ENCODE results near the gene FAM237A. TPM values are rescaled to one million over a fixed set of nuclear protein-coding genes. Genes with fewer than 3 reads are reported as not detected.

Gene FAM237A
- polyA plus RNA-seq (2013, experiment 1 of 4), result not detected
- polyA plus RNA-seq (2013, experiment 2 of 4), result not detected
- polyA plus RNA-seq (2013, experiment 3 of 4), result not detected
- polyA plus RNA-seq (2013, experiment 4 of 4), result not detected

DNA sequence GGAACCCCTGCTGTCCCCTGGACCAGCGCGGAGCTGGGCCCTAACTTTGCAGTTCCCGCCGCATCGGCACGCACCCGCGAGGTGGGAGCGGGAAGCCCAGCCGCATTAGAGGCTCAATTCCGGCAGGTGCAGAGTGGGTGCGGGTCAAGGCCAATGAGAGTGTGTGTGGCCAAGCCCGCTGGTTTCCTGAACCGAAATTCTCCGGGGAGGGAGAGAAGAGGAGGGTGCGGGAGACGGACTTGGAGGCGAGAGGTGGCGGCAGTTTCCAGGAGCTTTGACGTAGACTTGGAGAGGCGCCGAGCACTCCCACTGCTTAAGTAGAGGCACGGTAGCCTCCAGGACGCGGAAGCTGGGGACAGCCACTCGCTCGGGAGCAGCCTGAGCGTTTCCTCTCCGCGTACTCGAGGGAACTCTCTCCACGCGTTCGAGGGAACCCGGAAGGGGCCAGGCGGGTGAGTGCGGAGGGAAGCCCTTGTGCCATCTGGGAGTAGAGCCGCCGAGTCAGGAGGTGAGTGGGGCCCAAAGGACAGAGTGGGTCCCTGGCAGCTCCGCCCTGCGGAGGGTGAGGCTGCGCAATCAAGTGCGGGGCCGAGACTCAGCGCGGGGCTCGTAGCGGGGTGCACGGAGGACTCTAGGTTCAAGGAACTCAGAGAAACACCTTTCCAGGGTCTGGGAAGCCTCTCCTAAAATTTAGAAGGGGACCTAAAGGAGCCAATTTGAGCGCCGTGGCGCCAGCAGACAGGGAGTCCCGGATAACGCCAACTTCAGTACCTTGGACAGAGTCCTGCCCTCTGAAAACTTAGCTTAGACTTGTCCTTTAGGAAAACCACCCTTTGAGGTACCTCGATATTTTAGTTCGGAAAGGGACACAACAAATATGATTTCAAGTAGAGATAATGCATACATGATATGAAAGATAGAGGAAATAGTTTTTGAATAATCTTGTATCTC is at the start of gene FAM237A:
TSS of gene FAM237A (plus strand) at position 413 of the 951 bp plus-strand sequence. CDS start 1,750 bp downstream, outside the sequence.
- H3K27ac ChIP-seq (ENCODE audit: insufficient read depth, low read depth, low read length, poor library complexity, severe bottlenecking), result no peak within 1 kb of the TSS
- peaks cover 18% of the 10 kb centered on the region for H3K4me1 ChIP-seq (ENCODE audit: control insufficient read depth, insufficient read depth, low read length)
- H3K9me3 ChIP-seq (ENCODE audit: control insufficient read depth, low read length), result no peaks in the 10 kb centered on the region
- peak within 1 kb of the TSS; percentile 33 for H3K4me3 ChIP-seq (ENCODE audit: insufficient read depth, low read depth, low read length)
- 2% methylated on average over 56 of the region's 56 CpGs for WGBS, 2 experiments
- peaks cover 49% of the 10 kb centered on the region for H3K27me3 ChIP-seq (ENCODE audit: control insufficient read depth, insufficient read depth, low read length, poor library complexity, severe bottlenecking)
- no peaks in the 10 kb centered on the region for H3K36me3 ChIP-seq (ENCODE audit: control insufficient read depth, insufficient read depth, low read length)

DNA sequence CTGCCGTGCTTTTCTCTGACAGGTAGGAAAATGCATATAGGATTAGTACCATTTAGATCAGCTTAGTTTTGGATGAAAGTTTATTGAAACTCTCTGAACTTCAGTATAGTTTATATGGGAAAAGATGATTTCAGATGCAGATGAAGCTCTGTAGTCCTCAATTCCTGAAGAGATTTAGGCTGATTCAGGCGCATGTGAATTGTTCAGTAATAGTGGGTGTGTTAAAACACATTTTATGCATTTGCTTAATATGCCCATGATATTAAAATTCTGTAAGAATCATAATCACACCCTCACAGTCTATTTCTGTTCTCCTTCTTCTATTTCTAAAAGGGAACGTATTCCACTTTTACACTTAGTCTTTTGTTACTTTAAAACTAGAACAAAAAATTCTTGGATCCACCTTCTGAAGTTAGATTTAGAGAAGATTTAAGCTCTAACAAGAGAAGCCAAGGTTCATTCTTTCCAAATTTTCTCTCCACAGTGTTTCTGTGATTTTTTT is 44.5 kb upstream of the FAM237A start:
- no peak overlapping the region for H3K27ac ChIP-seq (ENCODE audit: insufficient read depth, low read depth, low read length, poor library complexity, severe bottlenecking)
- no peaks in the 10 kb centered on the region for H3K36me3 ChIP-seq (ENCODE audit: control insufficient read depth, insufficient read depth, low read length)
- 95 to 99% methylated on average over 1 to 3 of the region's 3 CpGs for WGBS, 2 experiments

DNA sequence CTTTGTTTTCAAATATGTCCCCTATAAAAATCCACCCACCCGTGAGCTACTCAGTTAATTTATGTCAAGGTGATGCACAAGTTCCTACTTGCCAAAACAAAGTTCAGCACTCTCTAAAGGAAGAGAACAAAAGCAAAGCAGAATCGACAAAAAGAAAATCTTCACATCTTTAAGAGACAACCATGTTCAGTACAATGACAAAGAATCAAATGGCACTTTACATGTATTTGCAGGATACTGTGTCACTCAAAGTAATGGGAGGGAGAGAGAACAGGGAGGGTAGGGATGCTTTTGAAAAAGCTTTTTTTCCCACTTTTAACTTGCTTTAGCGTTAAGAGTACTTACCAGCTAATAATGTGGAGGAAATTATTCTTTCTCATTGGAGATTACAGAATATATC is 39.0 kb upstream of the FAM237A start:
- Histone ChIP-seq H3K27me3 (ENCODE audit: control insufficient read depth, insufficient read depth, low read length, poor library complexity, severe bottlenecking) (no peaks in the 10 kb centered on the region), H3K4me1 (ENCODE audit: control insufficient read depth, insufficient read depth, low read length) (no peaks in the 10 kb centered on the region), H3K27ac (ENCODE audit: insufficient read depth, low read depth, low read length, poor library complexity, severe bottlenecking) (no peak overlapping the region), H3K36me3 (ENCODE audit: control insufficient read depth, insufficient read depth, low read length) (no peaks in the 10 kb centered on the region), H3K9me3 (ENCODE audit: control insufficient read depth, low read length) (no peaks in the 10 kb centered on the region), H3K4me3 (ENCODE audit: insufficient read depth, low read depth, low read length) (no peak overlapping the region)
- 89 to 100% methylated on average over 2 to 3 of the region's 3 CpGs for WGBS, 2 experiments

More for the DNA sequence above, 44.5 kb upstream of the FAM237A start:
- Histone ChIP-seq H3K4me1 (ENCODE audit: control insufficient read depth, insufficient read depth, low read length) (no peaks in the 10 kb centered on the region), H3K27me3 (ENCODE audit: control insufficient read depth, insufficient read depth, low read length, poor library complexity, severe bottlenecking) (no peaks in the 10 kb centered on the region), H3K9me3 (ENCODE audit: control insufficient read depth, low read length) (no peaks in the 10 kb centered on the region), H3K4me3 (ENCODE audit: insufficient read depth, low read depth, low read length) (no peak overlapping the region)

DNA sequence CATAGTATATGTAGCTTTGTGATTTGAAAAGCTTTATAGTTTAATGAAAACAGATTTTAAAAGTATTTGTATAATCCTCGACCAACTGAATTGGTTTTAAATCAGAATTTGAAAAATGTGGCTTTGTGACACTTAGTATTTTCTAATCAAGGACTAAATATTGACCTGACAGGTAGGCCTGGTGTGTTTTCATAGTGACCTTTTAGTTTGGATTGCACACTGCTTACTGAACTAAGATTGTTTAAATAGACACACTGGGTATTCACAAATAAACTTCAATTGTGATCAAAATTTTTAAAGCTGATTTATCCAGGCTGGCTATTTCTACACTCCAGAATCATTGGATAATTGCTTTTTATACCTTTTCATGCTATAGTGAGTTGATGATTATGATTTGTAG is 31.8 kb upstream of the FAM237A start:
- WGBS, 2 experiments, result 82 to 97% methylated on average over 1 of the region's 1 CpG
- Histone ChIP-seq H3K4me1 (ENCODE audit: control insufficient read depth, insufficient read depth, low read length) (no peaks in the 10 kb centered on the region), H3K36me3 (ENCODE audit: control insufficient read depth, insufficient read depth, low read length) (no peaks in the 10 kb centered on the region), H3K27ac (ENCODE audit: insufficient read depth, low read depth, low read length, poor library complexity, severe bottlenecking) (no peak overlapping the region), H3K9me3 (ENCODE audit: control insufficient read depth, low read length) (no peaks in the 10 kb centered on the region), H3K4me3 (ENCODE audit: insufficient read depth, low read depth, low read length) (no peak overlapping the region), H3K27me3 (ENCODE audit: control insufficient read depth, insufficient read depth, low read length, poor library complexity, severe bottlenecking) (no peaks in the 10 kb centered on the region)

DNA sequence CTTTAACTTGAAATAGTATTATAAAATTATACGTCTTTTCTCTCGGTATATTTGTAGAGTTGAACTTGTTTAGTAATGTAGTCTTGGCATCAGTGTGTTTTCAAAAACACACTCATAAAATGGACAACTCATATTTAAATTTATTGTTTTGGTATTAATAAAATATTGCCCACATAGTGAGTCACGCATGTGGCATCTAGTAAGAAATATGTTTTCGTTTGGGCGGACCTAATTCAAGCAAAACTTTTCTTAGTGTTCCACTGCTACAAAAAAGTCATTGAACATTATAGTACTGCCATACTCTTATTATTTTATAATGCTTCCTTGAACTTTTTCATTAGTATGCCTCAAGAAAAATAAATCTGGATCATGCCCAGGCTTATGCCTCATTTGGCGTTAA is 31.1 kb upstream of the FAM237A start:
- 95% methylated on average over 4 to 5 of the region's 6 CpGs for WGBS, 2 experiments

DNA sequence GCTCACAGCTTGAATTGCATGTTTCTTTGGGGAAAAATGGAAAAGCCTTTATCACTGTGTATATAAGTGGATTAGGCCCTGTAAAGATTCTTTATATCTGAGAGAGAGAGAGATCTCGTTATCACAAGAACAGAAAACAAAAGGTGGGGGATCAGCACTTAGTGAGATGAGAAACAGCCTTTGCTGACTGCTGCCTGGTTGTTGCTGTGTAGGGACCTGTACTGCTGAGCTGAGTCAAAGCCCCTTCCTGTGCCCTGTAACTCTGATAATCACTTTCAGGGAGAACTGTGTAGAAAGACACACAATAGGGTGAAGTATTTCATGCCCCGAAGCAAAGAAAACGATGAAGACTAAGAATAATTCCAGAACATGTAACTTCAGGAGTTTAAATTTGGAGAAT is 30.6 kb upstream of the FAM237A start:
- H3K36me3 ChIP-seq (ENCODE audit: control insufficient read depth, insufficient read depth, low read length), result no peaks in the 10 kb centered on the region
- no peak overlapping the region for H3K4me3 ChIP-seq (ENCODE audit: insufficient read depth, low read depth, low read length)
- H3K4me1 ChIP-seq (ENCODE audit: control insufficient read depth, insufficient read depth, low read length), result no peaks in the 10 kb centered on the region
- 58 to 61% methylated on average over 3 of the region's 3 CpGs for WGBS, 2 experiments
- no peaks in the 10 kb centered on the region for H3K27me3 ChIP-seq (ENCODE audit: control insufficient read depth, insufficient read depth, low read length, poor library complexity, severe bottlenecking)
- H3K27ac ChIP-seq (ENCODE audit: insufficient read depth, low read depth, low read length, poor library complexity, severe bottlenecking), result no peak overlapping the region
- no peaks in the 10 kb centered on the region for H3K9me3 ChIP-seq (ENCODE audit: control insufficient read depth, low read length)

More for the DNA sequence above, 31.1 kb upstream of the FAM237A start:
- no peaks in the 10 kb centered on the region for H3K27me3 ChIP-seq (ENCODE audit: control insufficient read depth, insufficient read depth, low read length, poor library complexity, severe bottlenecking)
- no peaks in the 10 kb centered on the region for H3K4me1 ChIP-seq (ENCODE audit: control insufficient read depth, insufficient read depth, low read length)
- no peaks in the 10 kb centered on the region for H3K9me3 ChIP-seq (ENCODE audit: control insufficient read depth, low read length)
- no peaks in the 10 kb centered on the region for H3K36me3 ChIP-seq (ENCODE audit: control insufficient read depth, insufficient read depth, low read length)
- H3K27ac ChIP-seq (ENCODE audit: insufficient read depth, low read depth, low read length, poor library complexity, severe bottlenecking), result no peak overlapping the region
- H3K4me3 ChIP-seq (ENCODE audit: insufficient read depth, low read depth, low read length), result no peak overlapping the region

DNA sequence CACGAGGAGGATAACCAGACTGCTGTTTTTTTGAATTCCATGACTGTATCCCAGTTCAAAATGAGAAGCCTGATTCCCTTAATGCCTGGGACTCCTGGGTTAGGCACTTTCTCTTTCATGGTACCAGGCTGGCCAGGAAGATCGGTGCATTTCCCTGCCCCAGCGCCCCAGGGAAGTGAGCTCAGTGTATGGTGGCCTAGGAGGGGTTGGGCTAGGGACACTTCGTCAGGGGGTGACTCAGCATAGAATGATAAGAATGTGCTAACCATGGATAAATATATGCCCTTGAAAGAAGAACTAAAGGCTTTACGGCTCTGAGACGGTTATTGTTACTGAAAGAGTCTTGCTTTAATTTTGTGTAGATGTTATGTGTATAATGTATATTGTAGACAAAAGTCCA is 27.5 kb upstream of the FAM237A start:
- 93 to 97% methylated on average over 6 of the region's 6 CpGs for WGBS, 2 experiments
- H3K9me3 ChIP-seq (ENCODE audit: control insufficient read depth, low read length), result no peaks in the 10 kb centered on the region
- H3K4me3 ChIP-seq (ENCODE audit: insufficient read depth, low read depth, low read length), result no peak overlapping the region
- no peaks in the 10 kb centered on the region for H3K36me3 ChIP-seq (ENCODE audit: control insufficient read depth, insufficient read depth, low read length)
- H3K27me3 ChIP-seq (ENCODE audit: control insufficient read depth, insufficient read depth, low read length, poor library complexity, severe bottlenecking), result no peaks in the 10 kb centered on the region
- no peak overlapping the region for H3K27ac ChIP-seq (ENCODE audit: insufficient read depth, low read depth, low read length, poor library complexity, severe bottlenecking)
- H3K4me1 ChIP-seq (ENCODE audit: control insufficient read depth, insufficient read depth, low read length), result no peaks in the 10 kb centered on the region

DNA sequence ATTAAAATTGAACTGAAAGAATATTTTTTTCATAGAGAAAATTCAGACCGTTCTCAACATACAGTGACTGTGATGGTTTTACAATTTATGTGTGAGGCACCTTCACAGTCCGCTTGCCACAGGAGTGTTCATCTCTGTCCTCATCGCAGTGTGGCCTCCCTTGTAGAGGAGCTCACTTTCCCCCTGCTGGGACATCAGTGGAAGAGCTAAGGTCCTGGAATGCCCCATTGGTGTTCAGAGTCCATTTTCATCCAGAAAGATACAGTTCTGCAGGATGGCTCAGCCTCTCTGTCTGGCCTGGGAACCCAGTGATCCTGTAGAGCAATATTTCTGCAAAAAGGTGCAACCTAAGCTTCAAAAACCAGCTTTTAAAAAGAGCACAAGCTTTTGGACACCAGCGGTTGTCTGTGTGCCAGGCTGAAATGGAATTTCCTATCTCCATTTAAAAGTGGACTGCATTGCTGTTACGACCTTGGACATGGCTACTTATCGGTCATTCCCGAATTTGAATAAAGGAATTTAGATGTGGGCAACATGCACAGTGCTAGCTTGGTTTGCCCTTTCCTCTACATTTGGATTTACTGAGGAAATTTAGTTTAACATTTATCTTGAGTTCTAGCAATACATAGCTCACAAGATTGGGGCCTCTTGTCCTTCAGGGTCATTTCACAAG is 26.7 kb upstream of the FAM237A start:
- no peaks in the 10 kb centered on the region for H3K9me3 ChIP-seq (ENCODE audit: control insufficient read depth, low read length)
- 81 to 85% methylated on average over 7 of the region's 7 CpGs for WGBS, 2 experiments
- H3K4me1 ChIP-seq (ENCODE audit: control insufficient read depth, insufficient read depth, low read length), result no peaks in the 10 kb centered on the region

DNA sequence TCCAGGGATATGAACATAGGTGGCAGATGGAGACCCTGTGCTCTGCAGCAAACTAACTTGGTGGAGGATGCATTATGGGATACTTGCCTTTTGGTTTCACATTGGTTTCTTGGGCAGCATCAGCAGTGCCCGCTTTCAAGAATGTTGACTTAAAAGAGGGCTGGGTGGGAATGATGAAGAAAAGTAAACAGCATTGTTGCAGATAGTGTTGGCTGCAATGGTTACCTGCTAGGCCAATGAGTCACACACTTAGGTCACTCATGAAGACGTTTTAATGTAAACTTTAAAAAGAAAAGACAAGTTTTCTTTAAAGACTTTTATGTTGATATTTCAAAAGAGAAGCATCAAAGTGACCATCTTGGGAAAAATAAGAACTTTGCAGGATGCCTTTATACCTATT is 26.1 kb upstream of the FAM237A start:
- no peak overlapping the region for H3K27ac ChIP-seq (ENCODE audit: insufficient read depth, low read depth, low read length, poor library complexity, severe bottlenecking)
- H3K4me3 ChIP-seq (ENCODE audit: insufficient read depth, low read depth, low read length), result no peak overlapping the region
- H3K9me3 ChIP-seq (ENCODE audit: control insufficient read depth, low read length), result no peaks in the 10 kb centered on the region
- no peaks in the 10 kb centered on the region for H3K4me1 ChIP-seq (ENCODE audit: control insufficient read depth, insufficient read depth, low read length)
- WGBS, 2 experiments, result 79 to 84% methylated on average over 2 of the region's 2 CpGs
- no peaks in the 10 kb centered on the region for H3K36me3 ChIP-seq (ENCODE audit: control insufficient read depth, insufficient read depth, low read length)
- no peaks in the 10 kb centered on the region for H3K27me3 ChIP-seq (ENCODE audit: control insufficient read depth, insufficient read depth, low read length, poor library complexity, severe bottlenecking)

More for the DNA sequence above, 26.7 kb upstream of the FAM237A start:
- Histone ChIP-seq H3K36me3 (ENCODE audit: control insufficient read depth, insufficient read depth, low read length) (no peaks in the 10 kb centered on the region), H3K4me3 (ENCODE audit: insufficient read depth, low read depth, low read length) (no peak overlapping the region), H3K27ac (ENCODE audit: insufficient read depth, low read depth, low read length, poor library complexity, severe bottlenecking) (no peak overlapping the region), H3K27me3 (ENCODE audit: control insufficient read depth, insufficient read depth, low read length, poor library complexity, severe bottlenecking) (no peaks in the 10 kb centered on the region)

DNA sequence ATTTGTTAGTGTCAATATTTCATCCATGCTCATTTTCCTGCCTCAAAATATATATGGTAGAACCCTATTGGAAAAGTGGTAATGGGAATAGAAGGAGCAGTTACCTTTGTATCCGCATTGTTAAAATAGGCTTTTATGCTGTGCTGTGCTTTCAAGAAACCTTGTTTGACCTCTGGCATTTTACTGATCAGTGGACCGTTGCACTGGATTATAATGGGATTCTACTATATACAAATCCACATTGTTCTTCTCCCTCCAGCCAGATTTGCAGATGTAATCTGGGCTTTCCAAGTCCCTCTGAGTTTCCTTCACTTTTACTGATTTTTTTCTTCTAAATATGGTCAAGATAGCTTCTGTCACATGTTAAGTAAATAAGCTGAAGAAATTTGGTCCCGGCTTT is 23.3 kb upstream of the FAM237A start:
- no peak overlapping the region for H3K27ac ChIP-seq (ENCODE audit: insufficient read depth, low read depth, low read length, poor library complexity, severe bottlenecking)
- no peaks in the 10 kb centered on the region for H3K36me3 ChIP-seq (ENCODE audit: control insufficient read depth, insufficient read depth, low read length)
- WGBS, 2 experiments, result 87% methylated on average over 3 of the region's 3 CpGs
- H3K9me3 ChIP-seq (ENCODE audit: control insufficient read depth, low read length), result no peaks in the 10 kb centered on the region
- H3K4me1 ChIP-seq (ENCODE audit: control insufficient read depth, insufficient read depth, low read length), result no peaks in the 10 kb centered on the region
- H3K4me3 ChIP-seq (ENCODE audit: insufficient read depth, low read depth, low read length), result no peak overlapping the region
- no peaks in the 10 kb centered on the region for H3K27me3 ChIP-seq (ENCODE audit: control insufficient read depth, insufficient read depth, low read length, poor library complexity, severe bottlenecking)

Data from ectodermal cell (in vitro differentiated cells).